CD4-positive, alpha-beta T cell treated with Interleukin-6 for 4 hours (primary cell): Measurements from ENCODE around the gene SGK1.
"Not testable (repeated sequence)": the region's sequence is repeated elsewhere in the genome, so short reads cannot be mapped to it uniquely, and the experiment has no call there.

ENCODE experiments used
- DNase-seq: peaks from one replicate; pipeline ENCODE4 v3.0.0-alpha.2; 2020; ENCODE audit warnings: mixed read lengths

The SGK1 gene

GRCh38 chr6:134182528-134182927 is 135.4 kb downstream of the SGK1 start:
- DNase-seq = no peak

- DNase-seq = not testable (repeated sequence)
Measured at GRCh38 chr6:134181726-134182125, 136.2 kb downstream of the SGK1 start.

GRCh38 chr6:134181251-134181650 is 136.7 kb downstream of the SGK1 start:
- DNase-seq = not testable (repeated sequence)

- not testable (repeated sequence) for DNase-seq
Measured at GRCh38 chr6:134180540-134180939, 137.4 kb downstream of the SGK1 start.

GRCh38 chr6:134178161-134179044 is 139.5 kb downstream of the SGK1 start:
- peak; percentile 91 for DNase-seq

- no peak for DNase-seq
Measured at GRCh38 chr6:134177753-134178160, 140.2 kb downstream of the SGK1 start.

- no peak for DNase-seq
Measured at GRCh38 chr6:134177236-134177635, 140.7 kb downstream of the SGK1 start.

- DNase-seq = no peak
Measured at GRCh38 chr6:134176264-134176975, 141.5 kb downstream of the SGK1 start.

- DNase-seq = peak; percentile 69
Measured at GRCh38 chr6:134175532-134176263, 142.2 kb downstream of the SGK1 start.

GRCh38 chr6:134174672-134175531 is 143.0 kb downstream of the SGK1 start:
- peak; percentile 95 for DNase-seq

GRCh38 chr6:134173936-134174671 is 143.8 kb downstream of the SGK1 start:
- peak; percentile 93 for DNase-seq

- no peak for DNase-seq
Measured at GRCh38 chr6:134173366-134173725, 144.6 kb downstream of the SGK1 start.

GRCh38 chr6:134172706-134173365 is 145.1 kb downstream of the SGK1 start:
- DNase-seq = no peak

GRCh38 chr6:134172020-134172705 is 145.7 kb downstream of the SGK1 start:
- DNase-seq = no peak

GRCh38 chr6:134171517-134171916 is 146.4 kb downstream of the SGK1 start:
- no peak for DNase-seq

GRCh38 chr6:134170844-134171243 is 147.1 kb downstream of the SGK1 start:
- DNase-seq = peak; percentile 9

- DNase-seq = no peak
Measured at GRCh38 chr6:134169871-134170486, 147.9 kb downstream of the SGK1 start.

GRCh38 chr6:134168590-134169208 is 149.2 kb downstream of the SGK1 start:
- no peak for DNase-seq

- no peak for DNase-seq
Measured at GRCh38 chr6:134166511-134167261, 151.2 kb downstream of the SGK1 start.
